OCI-LY1 (cell line): Measurements from ENCODE around the gene LHFPL4.

ENCODE experiments used
- H2AFZ ChIP-seq: fragments of 200-600 bp; sonication (generic), shearing (Covaris generic); 2 replicates; pipeline ENCODE4 v1.6.0; 2014; ENCODE audit warnings: antibody characterized with exemption, mild to moderate bottlenecking, low read length
- H3F3A ChIP-seq: fragments of 200-600 bp; sonication (generic), shearing (Covaris generic); 2 replicates; pipeline ENCODE4 v1.6.0; 2014; ENCODE audit warnings: mild to moderate bottlenecking, antibody characterized with exemption, low read length, moderate library complexity; ENCODE audit not compliant: insufficient read depth
- H3K27ac ChIP-seq: fragments of 200-600 bp; sonication (generic); 2 replicates; pipeline ENCODE4 v1.5.1; 2014; ENCODE audit warnings: low read length, mixed run types, mild to moderate bottlenecking, low read depth; ENCODE audit not compliant: poor library complexity, severe bottlenecking
- H3K27me3 ChIP-seq: fragments of 200-600 bp; sonication (generic); 2 replicates; pipeline ENCODE4 v1.6.0; 2014; ENCODE audit warnings: antibody characterized with exemption, mild to moderate bottlenecking, low read length, moderate library complexity; ENCODE audit not compliant: insufficient read depth
- H3K36me3 ChIP-seq: fragments of 200-600 bp; sonication (generic); 2 replicates; pipeline ENCODE4 v1.6.1; 2014; ENCODE audit warnings: mild to moderate bottlenecking, antibody characterized with exemption, low read length, moderate library complexity, mixed read lengths; ENCODE audit not compliant: insufficient read depth
- H3K4me1 ChIP-seq: fragments of 200-600 bp; sonication (generic); 2 replicates; pipeline ENCODE4 v1.5.1; 2014; ENCODE audit warnings: mild to moderate bottlenecking, low read length, moderate library complexity; ENCODE audit not compliant: insufficient read depth, severe bottlenecking
- H3K4me2 ChIP-seq: fragments of 200-600 bp; sonication (generic), shearing (Covaris generic); 2 replicates; pipeline ENCODE4 v1.6.1; 2014; ENCODE audit warnings: low read length
- H3K4me3 ChIP-seq: fragments of 200-600 bp; sonication (generic); 2 replicates; pipeline ENCODE4 v1.5.1; 2014; ENCODE audit warnings: low read length, low read depth, mild to moderate bottlenecking, mixed read lengths; ENCODE audit not compliant: poor library complexity, severe bottlenecking
- H3K79me2 ChIP-seq: fragments of 200-600 bp; shearing (Covaris generic); 2 replicates; pipeline ENCODE4 v1.6.1; 2016; ENCODE audit warnings: mixed run types, low read length, mixed read lengths; ENCODE audit not compliant: insufficient read depth
- H3K9ac ChIP-seq: fragments of 200-600 bp; sonication (generic), shearing (Covaris generic); 2 replicates; pipeline ENCODE4 v1.6.1; 2014; ENCODE audit warnings: mild to moderate bottlenecking, low read length, mixed read lengths
- H3K9me2 ChIP-seq: fragments of 200-600 bp; sonication (generic), shearing (Covaris generic); 2 replicates; pipeline ENCODE4 v1.6.1; 2014; ENCODE audit warnings: low read depth, mild to moderate bottlenecking, low read length, mixed read lengths
- H3K9me3 ChIP-seq: fragments of 200-600 bp; shearing (Covaris generic); 2 replicates; pipeline ENCODE4 v1.6.1; 2014; ENCODE audit warnings: low read length, mixed read lengths
- H4K20me1 ChIP-seq: fragments of 200-600 bp; sonication (generic), shearing (Covaris generic); 2 replicates; pipeline ENCODE4 v1.6.0; 2016; ENCODE audit warnings: mild to moderate bottlenecking, low read length; ENCODE audit not compliant: insufficient read depth
- EZH2 ChIP-seq: fragments of 200-600 bp; sonication (generic), shearing (Covaris generic); IDR thresholded peaks from 2 replicates; pipeline ENCODE4 v1.8.0; 2017; ENCODE audit warnings: borderline replicate concordance, mixed run types, mild to moderate bottlenecking, antibody characterized with exemption, low read length, moderate library complexity, mixed read lengths
- TF ChIP-seq, protein P1 (sequence below): fragments of 200-600 bp; sonication (generic), shearing (Covaris generic); IDR thresholded peaks from 2 replicates; pipeline ENCODE4 v1.5.1; 2017; ENCODE audit warnings: mild to moderate bottlenecking, antibody characterized with exemption, low read length, moderate library complexity, mixed read lengths

The LHFPL4 gene

DNA sequence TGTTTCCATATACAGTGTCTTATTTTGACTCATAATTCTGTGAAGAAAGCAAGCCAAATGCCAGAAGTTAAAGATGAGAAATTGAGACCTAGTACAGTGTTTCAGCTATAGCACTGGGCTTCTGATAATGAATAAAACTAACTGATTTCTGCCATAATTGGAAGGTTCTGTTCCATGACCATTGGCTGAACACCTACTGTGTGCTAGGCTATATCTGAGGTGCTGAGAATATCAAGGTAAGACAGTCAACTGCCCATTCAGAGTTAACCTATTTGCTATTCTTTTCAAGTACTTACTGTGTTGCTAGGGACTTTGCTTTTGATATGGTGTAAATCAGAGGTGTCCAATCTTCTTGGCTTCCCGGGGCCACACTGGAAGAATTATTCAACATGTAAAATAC lies 73.4 kb downstream of the LHFPL4 start:
- Histone ChIP-seq H2AFZ (no peak overlapping the region), H3K36me3 (peaks cover 72% of the 10 kb centered on the region), H3K4me2 (no peak overlapping the region), H4K20me1 (no peaks in the 10 kb centered on the region), H3K4me3 (no peak overlapping the region), H3F3A (no peaks in the 10 kb centered on the region), H3K9me2 (no peaks in the 10 kb centered on the region), H3K27me3 (no peaks in the 10 kb centered on the region), H3K27ac (no peak overlapping the region), H3K4me1 (no peaks in the 10 kb centered on the region), H3K79me2 (no peaks in the 10 kb centered on the region), H3K9me3 (no peaks in the 10 kb centered on the region), H3K9ac (no peak overlapping the region)
- no peak for TF ChIP-seq EZH2
- TF ChIP-seq, protein P1, sequence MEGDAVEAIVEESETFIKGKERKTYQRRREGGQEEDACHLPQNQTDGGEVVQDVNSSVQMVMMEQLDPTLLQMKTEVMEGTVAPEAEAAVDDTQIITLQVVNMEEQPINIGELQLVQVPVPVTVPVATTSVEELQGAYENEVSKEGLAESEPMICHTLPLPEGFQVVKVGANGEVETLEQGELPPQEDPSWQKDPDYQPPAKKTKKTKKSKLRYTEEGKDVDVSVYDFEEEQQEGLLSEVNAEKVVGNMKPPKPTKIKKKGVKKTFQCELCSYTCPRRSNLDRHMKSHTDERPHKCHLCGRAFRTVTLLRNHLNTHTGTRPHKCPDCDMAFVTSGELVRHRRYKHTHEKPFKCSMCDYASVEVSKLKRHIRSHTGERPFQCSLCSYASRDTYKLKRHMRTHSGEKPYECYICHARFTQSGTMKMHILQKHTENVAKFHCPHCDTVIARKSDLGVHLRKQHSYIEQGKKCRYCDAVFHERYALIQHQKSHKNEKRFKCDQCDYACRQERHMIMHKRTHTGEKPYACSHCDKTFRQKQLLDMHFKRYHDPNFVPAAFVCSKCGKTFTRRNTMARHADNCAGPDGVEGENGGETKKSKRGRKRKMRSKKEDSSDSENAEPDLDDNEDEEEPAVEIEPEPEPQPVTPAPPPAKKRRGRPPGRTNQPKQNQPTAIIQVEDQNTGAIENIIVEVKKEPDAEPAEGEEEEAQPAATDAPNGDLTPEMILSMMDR: no peak

DNA sequence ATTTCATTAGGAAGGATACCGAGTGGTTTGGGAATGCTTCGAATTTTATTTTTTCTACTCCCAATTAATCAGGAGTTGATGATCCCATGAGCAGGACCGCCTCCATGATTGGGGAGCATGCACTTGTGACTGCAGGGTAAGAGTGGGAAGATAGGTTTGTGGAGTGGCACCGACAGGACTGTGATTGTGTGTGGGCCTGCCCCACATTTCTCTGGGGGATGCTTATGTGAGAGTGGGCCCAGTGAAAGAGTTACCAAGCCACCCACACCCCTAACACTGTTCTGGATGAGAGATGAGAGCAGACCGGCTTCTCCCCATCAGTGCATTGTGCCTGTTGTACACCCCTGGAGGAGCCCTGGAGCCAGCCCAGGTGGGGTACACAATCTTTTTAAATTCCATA lies 76.7 kb downstream of the LHFPL4 start:
- Histone ChIP-seq H4K20me1 (no peaks in the 10 kb centered on the region), H2AFZ (no peak overlapping the region), H3K36me3 (peaks cover 94% of the 10 kb centered on the region), H3K4me2 (no peak overlapping the region), H3K9ac (no peak overlapping the region), H3K27ac (no peak overlapping the region), H3K4me3 (no peak overlapping the region), H3K4me1 (no peaks in the 10 kb centered on the region), H3F3A (no peaks in the 10 kb centered on the region), H3K27me3 (no peaks in the 10 kb centered on the region), H3K9me2 (no peaks in the 10 kb centered on the region), H3K9me3 (no peaks in the 10 kb centered on the region), H3K79me2 (no peaks in the 10 kb centered on the region)
- TF ChIP-seq, protein P1: no peak
- TF ChIP-seq EZH2: no peak

DNA sequence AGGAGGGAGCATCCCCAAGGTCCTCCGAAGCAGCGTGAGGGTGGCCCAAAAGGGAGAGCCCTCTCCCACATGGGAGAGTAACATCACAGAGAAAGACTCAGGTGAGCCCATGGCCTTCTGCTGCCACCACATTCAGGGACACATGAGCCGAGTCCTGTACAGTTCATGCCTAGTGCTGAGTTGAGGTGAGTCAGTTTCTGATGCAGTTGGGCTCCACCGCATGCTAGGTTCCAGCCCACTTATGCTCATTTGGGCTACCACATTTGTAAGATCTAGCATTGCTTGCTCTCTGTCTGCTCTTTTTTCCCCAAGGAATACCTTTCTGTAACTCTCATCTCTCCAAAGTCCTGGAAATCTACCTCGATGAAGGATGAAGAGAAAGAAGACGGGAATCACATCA lies 79.1 kb downstream of the LHFPL4 start:
- Histone ChIP-seq H3K4me2 (no peak overlapping the region), H3K9me2 (no peaks in the 10 kb centered on the region), H3K27me3 (no peaks in the 10 kb centered on the region), H3K9me3 (no peaks in the 10 kb centered on the region), H3K9ac (no peak overlapping the region), H2AFZ (no peak overlapping the region), H3K36me3 (peaks cover 97% of the 10 kb centered on the region), H3K79me2 (no peaks in the 10 kb centered on the region), H3K4me3 (no peak overlapping the region), H3F3A (no peaks in the 10 kb centered on the region), H3K4me1 (no peaks in the 10 kb centered on the region), H4K20me1 (no peaks in the 10 kb centered on the region), H3K27ac (no peak overlapping the region)
- TF ChIP-seq, protein P1: no peak
- no peak for TF ChIP-seq EZH2
